ENCODE measurements around the gene RASL12.

The RASL12 gene

DNA sequence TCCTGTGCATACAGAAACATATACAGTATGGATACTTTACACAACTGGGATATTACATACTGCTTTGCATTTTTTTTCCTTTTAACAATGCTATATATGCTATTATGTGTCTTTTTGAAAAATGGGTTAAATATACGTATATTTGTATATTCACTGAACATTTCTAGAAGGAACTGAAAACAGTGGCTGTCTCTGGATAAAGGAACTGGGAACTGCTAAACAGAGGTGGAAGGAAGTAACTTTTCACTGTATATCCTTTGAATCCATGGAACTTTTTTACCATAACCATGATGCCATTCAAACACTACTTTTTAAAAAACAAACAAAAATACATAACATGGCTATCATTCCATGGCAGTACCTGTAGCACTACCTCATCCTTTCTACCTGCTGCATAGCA, 40.2 kb downstream of the RASL12 start:
- TF ChIP-seq, protein P1, sequence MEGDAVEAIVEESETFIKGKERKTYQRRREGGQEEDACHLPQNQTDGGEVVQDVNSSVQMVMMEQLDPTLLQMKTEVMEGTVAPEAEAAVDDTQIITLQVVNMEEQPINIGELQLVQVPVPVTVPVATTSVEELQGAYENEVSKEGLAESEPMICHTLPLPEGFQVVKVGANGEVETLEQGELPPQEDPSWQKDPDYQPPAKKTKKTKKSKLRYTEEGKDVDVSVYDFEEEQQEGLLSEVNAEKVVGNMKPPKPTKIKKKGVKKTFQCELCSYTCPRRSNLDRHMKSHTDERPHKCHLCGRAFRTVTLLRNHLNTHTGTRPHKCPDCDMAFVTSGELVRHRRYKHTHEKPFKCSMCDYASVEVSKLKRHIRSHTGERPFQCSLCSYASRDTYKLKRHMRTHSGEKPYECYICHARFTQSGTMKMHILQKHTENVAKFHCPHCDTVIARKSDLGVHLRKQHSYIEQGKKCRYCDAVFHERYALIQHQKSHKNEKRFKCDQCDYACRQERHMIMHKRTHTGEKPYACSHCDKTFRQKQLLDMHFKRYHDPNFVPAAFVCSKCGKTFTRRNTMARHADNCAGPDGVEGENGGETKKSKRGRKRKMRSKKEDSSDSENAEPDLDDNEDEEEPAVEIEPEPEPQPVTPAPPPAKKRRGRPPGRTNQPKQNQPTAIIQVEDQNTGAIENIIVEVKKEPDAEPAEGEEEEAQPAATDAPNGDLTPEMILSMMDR (conservative IDR thresholded peaks at IDR 0.05; ENCODE audit: low read length), result no peak

DNA sequence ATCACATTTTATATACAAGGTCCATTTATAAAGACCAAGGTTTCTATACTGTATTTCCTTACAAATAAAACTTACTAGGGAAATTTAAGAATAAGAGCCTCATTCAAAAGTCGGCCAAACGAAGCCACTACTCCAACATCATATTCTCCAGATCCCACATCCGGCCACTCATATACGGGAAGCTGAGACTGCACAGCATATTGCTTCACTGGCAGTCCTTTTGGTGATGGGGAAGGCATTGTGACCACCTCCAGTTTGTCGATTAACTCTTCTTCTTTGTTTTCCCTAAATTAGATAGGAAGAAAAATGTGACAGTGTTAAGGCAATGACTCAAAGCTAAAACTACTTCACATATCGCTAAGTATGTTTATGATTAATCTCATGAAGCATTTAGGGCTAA, 41.0 kb downstream of the RASL12 start:
- no peaks in the 10 kb centered on the region for H3K36me3 ChIP-seq (ENCODE audit: insufficient read depth, low read length)
- H3K9me3 ChIP-seq (ENCODE audit: insufficient read depth, low read depth, low read length), result no peaks in the 10 kb centered on the region
- H3F3A ChIP-seq (ENCODE audit: low read depth), result peaks cover 4% of the 10 kb centered on the region; the same call in 1 of the 2 replicates
- H4K20me1 ChIP-seq (ENCODE audit: insufficient read depth, low read length, poor library complexity, severe bottlenecking), result no peaks in the 10 kb centered on the region
- H3K79me2 ChIP-seq (ENCODE audit: insufficient read depth, low read length), result peaks cover 20% of the 10 kb centered on the region
- no peaks in the 10 kb centered on the region for H3K9me2 ChIP-seq (replicated peaks; ENCODE audit: low read depth, low read length)
- no peaks in the 10 kb centered on the region for H3K27me3 ChIP-seq (ENCODE audit: insufficient read depth, low read length, poor library complexity, severe bottlenecking)
- H3K9ac ChIP-seq (ENCODE audit: low read depth, low read length, poor library complexity, severe bottlenecking), result no peak overlapping the region
- H2AFZ ChIP-seq (ENCODE audit: low read length), result no peak overlapping the region
- H3K4me3 ChIP-seq (ENCODE audit: low read length, poor library complexity, severe bottlenecking), result no peak overlapping the region
- no peak overlapping the region for H3K4me2 ChIP-seq (ENCODE audit: low read depth, low read length, poor library complexity, severe bottlenecking)
- H3K4me1 ChIP-seq (ENCODE audit: insufficient read depth, low read length, poor library complexity, severe bottlenecking), result peaks cover 14% of the 10 kb centered on the region
- TF ChIP-seq EZH2phosphoT487 (IDR thresholded peaks at IDR 0.05; ENCODE audit: borderline replicate concordance), result no peak
- TF ChIP-seq, protein P1 (conservative IDR thresholded peaks at IDR 0.05; ENCODE audit: low read length), result no peak

More for the DNA sequence above, 40.2 kb downstream of the RASL12 start:
- peak overlapping the region; percentile 86 for H3K4me3 ChIP-seq (ENCODE audit: low read length, poor library complexity, severe bottlenecking)
- no peaks in the 10 kb centered on the region for H3K27me3 ChIP-seq (ENCODE audit: insufficient read depth, low read length, poor library complexity, severe bottlenecking)
- H2AFZ ChIP-seq (ENCODE audit: low read length), result no peak overlapping the region
- H3F3A ChIP-seq (ENCODE audit: low read depth), result peaks cover 4% of the 10 kb centered on the region; the same call in 1 of the 2 replicates
- H3K4me1 ChIP-seq (ENCODE audit: insufficient read depth, low read length, poor library complexity, severe bottlenecking), result peaks cover 14% of the 10 kb centered on the region
- no peaks in the 10 kb centered on the region for H3K36me3 ChIP-seq (ENCODE audit: insufficient read depth, low read length)
- H4K20me1 ChIP-seq (ENCODE audit: insufficient read depth, low read length, poor library complexity, severe bottlenecking), result no peaks in the 10 kb centered on the region
- no peaks in the 10 kb centered on the region for H3K9me3 ChIP-seq (ENCODE audit: insufficient read depth, low read depth, low read length)
- no peaks in the 10 kb centered on the region for H3K9me2 ChIP-seq (replicated peaks; ENCODE audit: low read depth, low read length)
- peak overlapping the region; percentile 81 for H3K4me2 ChIP-seq (ENCODE audit: low read depth, low read length, poor library complexity, severe bottlenecking)
- H3K79me2 ChIP-seq (ENCODE audit: insufficient read depth, low read length), result peaks cover 20% of the 10 kb centered on the region
- H3K9ac ChIP-seq (ENCODE audit: low read depth, low read length, poor library complexity, severe bottlenecking), result peak overlapping the region; percentile 82

DNA sequence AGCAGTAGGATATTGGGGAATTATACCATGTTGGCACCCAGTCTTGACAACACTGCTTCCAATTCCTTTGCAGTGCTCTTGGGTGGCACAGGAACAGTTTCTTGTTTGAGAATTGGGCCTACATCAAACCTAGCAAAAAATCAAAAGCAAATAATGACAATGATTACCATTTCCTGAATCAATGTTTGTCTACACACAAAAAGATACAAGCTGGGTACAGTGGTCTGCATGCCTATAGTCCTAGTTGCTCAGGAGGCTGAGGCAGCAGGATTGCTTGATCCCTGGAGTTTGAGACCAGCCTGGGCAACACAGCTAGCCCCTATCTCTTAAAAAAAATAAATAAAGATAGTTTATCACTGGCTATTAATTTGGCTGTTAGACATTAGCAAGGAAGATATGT, 46.3 kb downstream of the RASL12 start:
- Histone ChIP-seq H3K9me2 (replicated peaks; ENCODE audit: low read depth, low read length) (no peaks in the 10 kb centered on the region), H3K36me3 (ENCODE audit: insufficient read depth, low read length) (no peaks in the 10 kb centered on the region), H3K4me1 (ENCODE audit: insufficient read depth, low read length, poor library complexity, severe bottlenecking) (no peaks in the 10 kb centered on the region), H3K79me2 (ENCODE audit: insufficient read depth, low read length) (no peaks in the 10 kb centered on the region), H3K4me3 (ENCODE audit: low read length, poor library complexity, severe bottlenecking) (no peak overlapping the region), H3F3A (ENCODE audit: low read depth) (peaks cover under 1% of the 10 kb centered on the region; the same call in 1 of the 2 replicates), H3K9ac (ENCODE audit: low read depth, low read length, poor library complexity, severe bottlenecking) (no peak overlapping the region), H4K20me1 (ENCODE audit: insufficient read depth, low read length, poor library complexity, severe bottlenecking) (no peaks in the 10 kb centered on the region), H2AFZ (ENCODE audit: low read length) (no peak overlapping the region), H3K27me3 (ENCODE audit: insufficient read depth, low read length, poor library complexity, severe bottlenecking) (no peaks in the 10 kb centered on the region), H3K9me3 (ENCODE audit: insufficient read depth, low read depth, low read length) (no peaks in the 10 kb centered on the region), H3K4me2 (ENCODE audit: low read depth, low read length, poor library complexity, severe bottlenecking) (no peak overlapping the region)
- no peak for TF ChIP-seq EZH2phosphoT487 (IDR thresholded peaks at IDR 0.05; ENCODE audit: borderline replicate concordance)
- TF ChIP-seq, protein P1 (conservative IDR thresholded peaks at IDR 0.05; ENCODE audit: low read length), result no peak

Data from Loucy (cell line).